ENCODE results near the gene TREML2.

TREML2 gene

DNA sequence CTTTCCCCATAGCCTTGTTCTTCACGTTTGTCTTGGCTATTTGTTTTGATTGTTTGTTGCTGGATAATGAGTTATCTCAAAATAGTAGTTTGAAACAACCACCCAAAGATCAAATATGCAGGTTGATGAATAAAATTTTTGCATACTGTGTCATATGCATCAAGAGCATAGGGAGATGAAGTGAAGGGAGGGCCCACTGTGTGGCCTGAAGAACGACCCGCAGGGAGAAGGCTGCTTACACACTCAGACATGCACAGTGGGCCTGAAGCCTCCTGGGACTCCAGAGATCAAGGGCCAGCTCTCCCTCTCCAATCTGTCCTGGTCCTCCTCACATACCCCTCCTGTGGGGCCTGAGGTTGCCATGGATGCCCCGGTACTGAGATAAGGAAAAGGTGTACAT is 21.8 kb downstream of the TREML2 start:
- in situ Hi-C loops (cut with HindIII; ENCODE audit: low sequenced_read_pairs) = loop anchor here (5.0 kb wide), 1 partner anchor 82 kb away; no protein-coding TSS in a partner anchor

DNA sequence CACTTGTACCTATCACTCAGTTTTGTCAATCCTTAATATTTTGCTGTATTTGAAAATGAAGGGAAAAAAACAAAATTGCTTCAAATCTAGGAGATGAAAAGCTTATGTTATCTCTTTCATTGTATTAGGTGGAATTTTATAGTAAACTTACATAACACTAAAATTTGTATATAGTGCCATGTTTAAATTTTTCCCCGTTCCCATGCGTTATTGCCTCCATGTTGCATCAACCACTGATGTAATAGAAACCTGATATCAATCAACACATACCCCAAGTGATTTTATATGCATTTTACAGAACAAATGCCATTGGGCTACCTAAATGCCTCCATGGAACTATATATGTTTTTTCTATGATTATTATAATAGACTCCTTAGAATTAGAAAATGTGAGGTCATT is 23.3 kb downstream of the TREML2 start:
- in situ Hi-C loops (cut with HindIII; ENCODE audit: low sequenced_read_pairs) = loop anchor here (5.0 kb wide), 1 partner anchor 80 kb away; no protein-coding TSS in a partner anchor

DNA sequence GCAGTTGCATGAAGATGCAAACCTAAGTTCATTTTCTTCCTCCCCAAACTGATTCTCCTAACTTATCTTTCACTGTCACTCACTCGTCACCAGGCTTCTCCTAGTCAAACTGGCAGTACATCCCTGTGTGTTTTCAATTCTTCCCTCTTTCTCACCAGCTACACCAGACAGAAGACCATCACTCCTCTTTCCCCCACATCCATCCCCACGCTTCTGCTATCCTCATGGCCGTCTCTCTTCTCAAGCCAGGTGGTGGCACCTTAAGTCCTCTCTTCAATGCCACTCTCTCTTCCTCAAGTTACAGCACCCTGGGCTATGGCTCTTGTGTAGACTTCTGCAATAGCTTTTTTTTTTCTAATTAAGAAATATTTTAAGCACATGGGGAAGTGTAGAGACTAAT is 23.7 kb downstream of the TREML2 start:
- in situ Hi-C loops (cut with HindIII; ENCODE audit: low sequenced_read_pairs) = loop anchor here (5.0 kb wide), 1 partner anchor 80 kb away; no protein-coding TSS in a partner anchor

DNA sequence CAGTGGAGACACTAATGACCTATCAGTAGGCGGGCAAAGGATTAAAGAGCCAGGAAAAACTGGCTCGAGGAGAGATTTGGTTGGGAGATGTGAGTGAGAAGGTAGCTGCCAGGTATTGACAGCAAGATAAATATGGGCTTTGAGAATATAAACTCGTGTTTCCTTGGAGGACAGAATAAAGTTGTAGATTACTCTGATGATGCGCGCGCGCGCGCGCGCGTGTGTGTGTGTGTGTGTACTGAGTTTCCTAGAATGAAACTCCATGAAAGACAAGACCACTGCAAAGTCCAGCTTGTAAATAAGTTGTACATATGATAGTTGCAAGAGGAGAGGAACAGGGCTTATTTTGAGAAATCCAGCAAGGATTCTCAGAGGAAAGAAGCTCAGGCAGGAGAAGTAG is 24.8 kb downstream of the TREML2 start:
- in situ Hi-C loops (cut with HindIII; ENCODE audit: low sequenced_read_pairs) = loop anchor here (5.0 kb wide), 1 partner anchor 79 kb away; no protein-coding TSS in a partner anchor

DNA sequence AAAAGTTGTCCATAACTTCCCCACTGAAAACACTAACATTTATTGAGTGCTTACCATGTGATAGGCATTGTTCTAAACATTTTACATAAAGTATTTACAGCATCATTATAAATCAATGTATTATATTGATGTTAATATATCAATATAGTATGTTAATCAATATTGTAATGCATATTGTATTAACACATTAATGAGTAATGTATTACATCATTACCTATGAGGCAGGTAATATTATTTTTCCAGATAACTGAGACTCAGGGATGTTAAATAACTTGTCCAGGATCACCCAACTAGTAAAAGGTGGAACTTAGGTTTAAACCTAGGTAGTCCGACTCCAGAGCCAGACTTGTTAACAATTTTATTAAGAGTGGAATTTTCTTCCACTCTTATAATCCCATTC is 25.9 kb downstream of the TREML2 start:
- in situ Hi-C loops (cut with HindIII; ENCODE audit: low sequenced_read_pairs) = loop anchor here (5.0 kb wide), 1 partner anchor 78 kb away; no protein-coding TSS in a partner anchor

DNA sequence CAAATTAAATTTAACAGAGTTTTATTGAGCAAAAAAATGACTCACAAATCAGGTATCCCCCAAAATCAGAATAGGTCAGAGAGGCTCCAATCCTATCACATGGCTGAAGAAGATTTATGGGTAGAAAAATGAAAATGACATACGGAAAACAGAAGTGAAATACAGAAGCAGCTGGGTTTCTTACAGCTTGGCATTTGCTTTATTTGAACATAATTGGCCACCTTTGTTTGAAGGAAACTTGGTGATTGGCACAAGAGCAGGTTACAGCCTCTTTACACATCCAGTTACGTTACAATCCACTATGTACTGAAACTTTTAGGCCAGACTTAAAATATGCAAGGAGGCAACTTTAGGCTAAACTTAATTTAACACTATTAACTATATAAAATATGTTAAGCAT is 26.3 kb downstream of the TREML2 start:
- in situ Hi-C loops (cut with HindIII; ENCODE audit: low sequenced_read_pairs) = loop anchor here (5.0 kb wide), 1 partner anchor 77 kb away; no protein-coding TSS in a partner anchor

DNA sequence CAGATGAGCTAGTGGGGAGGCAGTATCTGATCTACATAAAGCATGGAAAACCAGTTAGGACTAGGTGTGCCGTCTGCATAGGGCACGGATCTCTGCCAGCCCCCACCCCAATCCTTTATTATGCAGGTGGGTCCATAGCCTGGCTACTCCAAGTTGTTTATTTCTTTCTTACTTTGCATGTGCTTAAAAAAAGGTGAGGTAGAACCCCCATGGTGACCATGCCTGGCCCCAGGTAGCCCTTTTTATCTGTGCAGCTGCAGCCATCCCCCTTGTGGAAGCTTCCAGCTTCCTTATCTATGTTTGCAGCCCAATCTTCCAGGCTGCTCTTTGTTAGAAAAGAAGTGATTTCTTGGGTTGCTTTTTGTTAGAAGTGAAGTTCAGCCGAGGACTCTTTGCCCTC is 29.0 kb downstream of the TREML2 start:
- in situ Hi-C loops (cut with HindIII; ENCODE audit: low sequenced_read_pairs) = no loop called here

DNA sequence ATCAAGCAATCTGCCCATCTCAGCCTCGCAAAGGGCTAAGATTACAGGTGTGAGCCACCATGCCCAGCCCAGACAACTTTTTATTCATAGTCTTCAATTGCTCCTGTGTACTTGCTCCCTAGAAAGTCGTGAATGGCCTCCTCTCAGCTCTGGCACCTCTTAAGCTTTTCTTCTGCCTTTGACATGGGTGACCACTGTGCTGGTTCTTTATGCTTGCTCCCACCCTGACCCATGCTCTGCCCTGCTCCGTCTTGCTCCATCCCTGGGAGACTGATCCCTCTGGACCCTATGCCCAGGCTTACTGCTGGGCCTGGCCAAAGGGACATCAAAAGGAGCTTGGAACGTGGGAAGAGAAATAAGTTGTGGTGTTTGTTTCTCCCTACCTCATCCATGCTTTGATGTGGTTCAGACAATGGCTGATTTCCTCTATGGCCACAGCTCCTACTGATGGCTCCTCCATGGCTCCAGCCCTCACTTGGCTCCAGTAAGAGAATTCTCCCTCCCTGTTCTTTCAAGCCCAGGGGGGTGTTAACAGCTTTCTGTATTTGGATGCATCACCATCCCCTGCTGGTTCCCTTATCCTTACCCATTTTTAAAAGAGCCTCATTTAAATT is 30.3 kb downstream of the TREML2 start:
- in situ Hi-C loops (cut with HindIII; ENCODE audit: low sequenced_read_pairs) = no loop called here

DNA sequence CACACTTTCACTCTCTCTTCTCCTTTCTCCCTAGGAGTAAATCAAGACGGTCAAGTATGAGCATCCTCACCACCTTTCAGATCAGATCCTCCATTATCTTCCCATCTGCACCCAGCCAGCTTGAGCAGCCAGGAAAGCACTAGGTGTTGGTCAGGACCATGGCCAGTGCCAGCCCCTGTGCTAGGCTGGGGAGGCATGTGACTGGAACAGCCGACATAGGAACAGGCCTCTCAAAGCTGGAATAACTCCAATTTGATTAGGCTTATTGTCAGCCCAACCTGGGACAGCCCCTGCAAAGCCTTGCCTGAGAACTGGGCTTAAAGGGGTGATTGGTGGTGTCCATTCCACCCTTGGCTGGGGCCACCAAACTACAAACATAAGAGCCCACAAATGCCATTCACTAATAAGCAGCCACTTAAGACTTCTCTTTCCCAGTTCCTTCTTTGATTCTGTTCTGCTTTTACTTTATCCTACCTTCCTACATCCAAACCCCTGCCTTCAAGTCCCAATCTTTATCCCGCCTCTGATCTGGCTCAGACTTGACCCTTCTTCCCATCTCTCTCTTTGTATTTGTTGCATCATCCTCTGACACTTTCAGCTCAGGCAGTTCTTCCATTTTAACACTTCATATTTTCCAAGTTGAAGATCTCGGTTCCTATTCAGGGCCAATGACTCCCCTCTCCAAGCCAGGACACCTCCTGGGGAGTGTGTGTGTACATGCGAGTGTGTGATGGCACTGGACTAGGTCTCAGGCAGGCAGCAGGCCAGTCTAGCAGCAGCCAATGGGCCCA is 33.6 kb downstream of the TREML2 start:
- in situ Hi-C loops (cut with HindIII; ENCODE audit: low sequenced_read_pairs) = no loop called here

DNA sequence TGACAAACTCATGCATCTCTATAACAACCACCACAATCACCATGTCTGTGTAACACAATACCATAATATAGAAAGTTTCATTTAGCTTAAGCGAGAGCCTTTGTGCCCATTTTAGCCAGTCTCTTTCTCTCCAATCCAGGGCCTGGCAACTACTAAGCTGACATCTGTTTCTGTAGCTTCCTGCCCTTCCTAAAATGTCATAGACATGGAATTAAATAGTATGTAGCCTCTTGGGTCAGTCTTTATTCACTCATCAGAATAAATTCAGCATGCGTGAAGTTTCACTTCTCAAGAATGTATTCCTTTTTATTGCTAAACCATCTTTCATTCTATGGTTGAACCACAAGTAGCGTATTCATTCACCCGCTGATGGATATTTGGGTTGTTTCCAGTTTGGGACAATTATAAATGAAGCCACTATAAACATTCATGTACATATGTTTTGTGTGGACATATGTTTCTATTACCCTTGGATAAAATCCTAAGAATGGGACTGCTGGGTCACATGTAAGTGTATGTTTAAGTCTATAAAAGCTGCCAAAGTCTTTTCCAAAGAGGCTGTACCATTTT is 36.3 kb downstream of the TREML2 start:
- in situ Hi-C loops (cut with HindIII; ENCODE audit: low sequenced_read_pairs) = no loop called here

DNA sequence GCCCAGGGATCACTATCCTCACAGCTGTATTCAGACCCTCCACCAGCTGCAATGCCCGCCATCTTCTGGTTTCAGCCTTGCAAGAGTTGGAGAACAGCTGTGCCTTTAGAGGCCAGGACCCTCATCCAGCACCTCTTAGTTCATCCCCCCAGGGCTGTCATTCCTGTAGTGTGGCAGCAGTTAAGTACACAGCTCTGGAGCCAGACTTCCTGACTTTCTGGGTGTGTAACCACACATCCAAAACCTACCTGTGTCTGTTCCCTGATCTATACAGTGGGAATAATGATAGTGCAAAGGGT is 37.6 kb downstream of the TREML2 start:
- in situ Hi-C loops (cut with HindIII; ENCODE audit: low sequenced_read_pairs) = no loop called here

DNA sequence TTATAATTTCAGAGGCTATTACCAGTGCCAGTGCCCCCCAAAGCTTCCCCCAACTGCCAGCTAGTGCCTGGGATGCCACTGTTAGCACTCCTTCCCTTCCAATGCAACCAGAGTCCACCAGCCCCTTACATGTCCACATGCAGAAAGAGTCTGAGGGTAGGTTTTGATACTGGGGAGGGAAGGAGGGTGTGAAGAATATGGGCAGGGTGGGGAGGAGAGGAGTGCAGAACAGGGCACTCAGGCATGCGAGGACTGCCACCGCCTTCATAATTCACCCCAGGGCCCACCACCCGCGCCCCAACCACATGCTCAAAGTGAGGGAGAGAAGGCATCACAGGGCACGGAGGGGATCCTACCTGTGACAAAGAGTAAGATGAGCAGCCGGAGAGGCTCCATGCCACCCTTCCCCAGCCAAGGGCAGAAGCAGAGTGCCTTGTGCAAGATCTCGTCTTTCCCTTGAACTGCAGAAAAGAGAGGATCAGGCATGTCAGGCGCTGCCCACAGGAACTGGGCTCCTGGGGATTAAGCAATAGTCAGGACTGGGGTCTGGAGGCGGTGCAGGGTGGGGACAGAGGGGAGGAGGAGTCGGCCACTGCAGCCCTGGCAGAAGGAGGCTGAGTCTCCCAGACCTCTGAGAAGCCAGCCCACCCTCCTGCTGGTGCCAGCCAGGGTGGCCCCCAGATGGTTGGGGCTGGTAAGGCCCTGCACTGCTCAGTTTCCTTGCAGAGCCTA is 38.1 kb downstream of the TREML2 start, which contains the start of gene TREM2:
TREM2 (minus strand) TSS at position 430 of the 732 bp plus-strand sequence; CDS start at position 396, 34 bp downstream.
- in situ Hi-C loops (cut with HindIII; ENCODE audit: low sequenced_read_pairs) = no loop called here

DNA sequence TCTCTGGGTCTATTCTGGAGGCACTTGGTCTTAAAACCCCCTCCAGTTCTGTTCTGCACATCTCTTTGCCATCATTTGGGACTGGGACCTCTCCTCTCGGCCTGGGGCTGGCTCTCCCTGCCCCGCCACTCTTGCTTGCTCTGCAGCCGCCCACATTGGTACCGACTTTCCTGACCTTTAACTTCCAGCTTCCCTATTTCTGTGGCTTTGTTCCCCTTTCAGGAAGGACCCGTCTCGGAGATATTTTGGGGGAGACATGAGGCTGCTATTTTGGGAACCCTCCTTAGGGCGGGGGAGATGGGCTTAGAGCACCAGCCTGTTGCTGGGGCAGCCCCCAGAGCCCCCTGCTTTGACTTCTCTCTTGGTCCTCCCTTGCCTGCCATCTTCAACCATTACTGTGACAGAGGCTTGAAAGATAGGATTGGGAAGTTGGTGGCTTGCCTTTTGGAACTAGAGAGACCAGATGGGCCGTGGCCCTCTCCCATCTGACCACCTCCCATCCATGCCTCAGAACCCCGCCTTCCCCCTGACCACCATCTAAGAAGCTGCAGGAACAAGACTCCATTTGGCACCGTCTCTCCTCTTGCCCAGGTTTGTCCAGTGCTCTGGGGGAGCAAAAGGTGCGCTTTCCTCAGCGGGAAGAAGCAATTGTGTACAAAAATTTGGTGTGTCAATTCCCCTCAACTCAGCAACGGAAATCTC is 38.9 kb downstream of the TREML2 start:
- in situ Hi-C loops (cut with HindIII; ENCODE audit: low sequenced_read_pairs) = no loop called here

DNA sequence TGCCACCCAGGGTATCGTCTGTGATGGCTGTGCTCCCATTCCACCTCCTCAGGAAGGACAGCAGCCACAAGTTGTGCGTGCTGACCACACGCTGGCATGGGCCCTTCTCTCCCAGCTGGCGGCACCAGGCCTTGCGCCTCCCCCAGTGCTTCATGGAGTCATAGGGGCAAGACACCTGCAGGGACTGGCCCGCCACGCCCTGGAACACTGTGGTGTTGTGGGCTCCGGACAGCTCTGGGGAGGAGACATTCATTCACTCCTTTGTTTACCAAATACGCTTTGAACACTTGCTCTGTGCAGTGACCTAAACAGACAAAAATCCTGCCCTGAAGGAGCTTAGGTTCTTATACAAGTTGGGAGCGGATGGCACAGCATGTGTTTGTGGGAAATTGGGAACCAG is 39.6 kb downstream of the TREML2 start:
- in situ Hi-C loops (cut with HindIII; ENCODE audit: low sequenced_read_pairs) = no loop called here

DNA sequence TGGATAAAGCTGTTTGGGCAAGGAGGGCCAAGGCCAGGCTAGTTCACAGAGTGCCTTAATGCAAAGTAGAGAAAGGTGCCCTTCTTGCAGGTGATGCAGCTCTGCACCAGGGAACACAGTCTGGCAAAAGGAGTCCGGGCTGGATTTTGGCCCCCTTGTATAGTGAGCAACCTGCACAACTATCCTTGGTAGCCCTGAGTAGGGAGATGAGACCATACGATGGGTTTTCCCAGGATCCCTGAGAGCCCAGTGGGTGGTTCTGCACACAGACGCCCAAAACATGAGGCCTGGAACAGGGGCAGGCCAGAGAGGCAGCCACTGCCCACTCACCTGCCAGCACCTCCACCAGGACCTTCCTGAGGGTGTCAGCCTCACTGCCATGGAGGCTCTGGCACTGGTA is 40.0 kb downstream of the TREML2 start:
- in situ Hi-C loops (cut with HindIII; ENCODE audit: low sequenced_read_pairs) = no loop called here

DNA sequence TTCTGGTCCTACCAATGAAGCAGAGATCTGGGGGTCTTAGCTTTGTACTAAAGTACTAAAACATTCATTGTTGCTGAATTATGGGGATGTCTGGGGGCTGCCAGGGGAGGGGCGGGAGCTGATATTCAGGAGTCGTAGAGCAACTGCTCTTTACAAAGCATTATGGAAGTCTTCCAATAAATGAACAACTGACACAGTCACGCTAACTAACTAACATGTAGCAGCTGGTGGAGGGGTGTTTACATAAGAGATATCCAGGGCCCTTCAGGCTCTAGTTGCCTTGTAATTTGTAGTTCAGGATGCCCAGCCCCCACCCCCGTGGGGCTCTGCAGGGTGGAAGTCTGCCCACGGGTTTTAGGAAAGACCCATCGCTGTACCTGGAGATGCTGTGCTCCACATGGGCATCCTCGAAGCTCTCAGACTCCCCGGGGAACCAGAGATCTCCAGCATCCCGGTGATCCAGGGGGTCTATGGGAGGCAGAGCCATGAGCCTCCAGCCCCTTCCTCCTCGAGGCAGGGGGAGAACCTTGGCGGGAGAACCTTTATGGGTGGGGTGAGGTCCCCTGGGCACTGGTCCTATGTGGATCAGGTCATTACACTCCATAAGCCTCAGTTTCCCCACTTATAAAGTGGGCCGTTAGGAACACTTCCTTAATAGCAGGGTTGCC is 41.4 kb downstream of the TREML2 start:
- in situ Hi-C loops (cut with HindIII; ENCODE audit: low sequenced_read_pairs) = no loop called here

DNA sequence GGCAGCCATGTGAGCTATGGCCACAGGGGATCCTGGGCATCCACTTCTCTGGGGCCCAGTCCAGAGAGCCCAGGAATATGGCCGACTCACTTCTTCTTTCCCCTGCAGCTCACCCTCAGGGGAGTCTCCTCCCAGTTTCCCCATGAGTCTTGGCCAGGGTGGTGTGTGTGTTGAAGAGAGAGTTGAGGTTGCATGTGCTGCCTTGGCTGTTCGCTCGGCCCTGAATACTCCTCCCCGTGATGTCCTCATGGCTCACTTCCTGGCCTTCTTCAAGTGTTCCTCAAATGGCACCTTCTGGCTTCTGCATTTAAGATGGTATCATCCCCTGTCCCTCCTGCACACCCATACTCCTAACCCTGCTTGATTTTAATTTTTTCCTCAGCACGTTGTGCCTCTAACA is 43.6 kb downstream of the TREML2 start:
- in situ Hi-C loops (cut with HindIII; ENCODE audit: low sequenced_read_pairs) = no loop called here

DNA sequence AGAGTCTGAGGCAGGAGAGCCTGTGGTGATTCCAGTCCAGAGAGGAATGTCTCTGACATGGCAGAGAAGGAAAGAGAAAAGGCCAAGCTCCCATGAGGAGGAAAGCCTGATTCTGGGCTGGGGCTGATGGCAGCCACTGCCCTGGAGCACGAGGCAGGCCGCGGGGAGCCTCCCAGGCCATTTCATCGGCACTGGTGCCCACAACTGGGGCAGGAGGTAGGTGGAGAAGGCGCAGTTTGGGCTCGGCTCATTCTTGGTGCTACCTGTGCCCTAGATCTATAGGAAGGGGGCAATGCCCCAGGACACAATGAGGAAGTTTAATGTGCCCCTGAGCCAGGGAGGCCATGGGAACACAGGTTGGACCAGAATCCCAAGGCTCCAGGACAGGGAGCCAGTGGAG is 44.2 kb downstream of the TREML2 start:
- in situ Hi-C loops (cut with HindIII; ENCODE audit: low sequenced_read_pairs) = no loop called here

DNA sequence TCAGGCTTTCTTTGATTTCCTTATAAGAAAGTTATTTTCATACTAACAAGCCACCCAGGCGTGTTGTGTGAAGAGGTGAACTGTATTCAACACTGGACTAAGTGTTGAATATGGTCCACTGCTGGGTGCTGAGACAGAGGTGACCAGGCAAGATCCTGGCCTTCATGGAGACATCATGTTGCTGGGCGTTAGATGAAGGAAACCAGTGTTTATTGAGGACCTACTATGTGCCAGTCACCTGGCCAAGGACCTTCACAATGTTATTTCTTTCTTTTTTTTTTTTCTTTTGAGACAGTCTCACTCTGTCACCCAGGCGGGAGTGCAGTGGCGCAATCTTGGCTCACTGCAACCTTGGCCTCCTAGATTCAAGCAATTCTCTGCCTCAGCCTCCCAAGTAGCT is 44.9 kb downstream of the TREML2 start:
- in situ Hi-C loops (cut with HindIII; ENCODE audit: low sequenced_read_pairs) = no loop called here

DNA sequence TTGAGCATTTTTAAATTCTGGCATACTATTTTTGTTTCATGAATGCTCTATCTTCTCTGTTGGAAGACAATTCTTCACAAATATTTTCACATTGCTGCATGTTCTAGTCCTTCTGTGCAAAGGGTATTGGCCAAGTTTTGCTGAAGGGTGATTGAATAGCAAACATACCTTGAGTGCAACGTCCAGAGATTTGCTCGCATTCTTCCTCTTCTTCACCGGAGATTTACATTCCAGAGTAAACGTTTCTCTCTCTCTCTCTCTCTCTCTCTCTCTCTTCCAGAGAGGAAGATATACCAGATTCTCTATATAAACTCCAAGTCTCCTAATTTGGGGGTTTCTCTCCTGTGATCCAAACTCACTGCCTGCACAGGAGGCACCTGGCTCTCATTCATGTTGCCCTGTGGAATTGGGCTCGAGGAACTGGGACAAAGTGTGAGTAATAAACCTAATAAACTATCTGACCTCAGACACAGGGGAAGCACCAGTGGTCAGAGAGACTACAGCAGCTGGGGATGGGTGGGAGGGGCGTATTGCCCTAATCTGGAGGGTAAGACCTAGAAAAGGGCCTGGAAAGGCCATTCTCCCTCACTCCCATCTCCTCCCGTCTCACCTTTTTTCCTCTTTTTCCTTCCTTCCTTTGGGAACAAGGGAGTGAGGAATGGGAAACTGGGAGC is 45.7 kb downstream of the TREML2 start:
- in situ Hi-C loops (cut with HindIII; ENCODE audit: low sequenced_read_pairs) = no loop called here
